ENCODE results near the gene GNPDA1. TPM values are rescaled to one million over a fixed set of nuclear protein-coding genes. Genes with fewer than 3 reads are reported as not detected.

The GNPDA1 gene
- total RNA-seq, 1 donor, result 56.5 TPM

GRCh38 chr5:141978389-141978788, 34.4 kb downstream of the GNPDA1 start:
- Histone ChIP-seq H3K27ac (ENCODE audit: low read depth, low read length) (no peak overlapping the region), H3K4me2 (ENCODE audit: insufficient read depth, low read length) (no peak overlapping the region), H3K4me1 (ENCODE audit: insufficient read depth, low read length) (peaks cover 14% of the 10 kb centered on the region), H3K79me2 (ENCODE audit: insufficient read depth, low read length) (peaks cover 34% of the 10 kb centered on the region), H3K27me3 (ENCODE audit: insufficient read depth, low read length) (no peaks in the 10 kb centered on the region), H2AFZ (ENCODE audit: low read length) (no peak overlapping the region), H3K4me3 (ENCODE audit: insufficient read depth, low read length) (no peak overlapping the region), H4K20me1 (ENCODE audit: insufficient read depth, low read length) (peaks cover 8% of the 10 kb centered on the region), H3K36me3 (ENCODE audit: insufficient read depth, low read length) (peaks cover 75% of the 10 kb centered on the region), H3K9me3 (ENCODE audit: low read depth, low read length) (no peaks in the 10 kb centered on the region)
- TF ChIP-seq CTCF (IDR thresholded peaks at IDR 0.05; ENCODE audit: extremely low read depth, low read depth, low read length), result no peak
- no peak for DNase-seq (ENCODE audit: insufficient read length, low spot score, missing footprints)

DNA sequence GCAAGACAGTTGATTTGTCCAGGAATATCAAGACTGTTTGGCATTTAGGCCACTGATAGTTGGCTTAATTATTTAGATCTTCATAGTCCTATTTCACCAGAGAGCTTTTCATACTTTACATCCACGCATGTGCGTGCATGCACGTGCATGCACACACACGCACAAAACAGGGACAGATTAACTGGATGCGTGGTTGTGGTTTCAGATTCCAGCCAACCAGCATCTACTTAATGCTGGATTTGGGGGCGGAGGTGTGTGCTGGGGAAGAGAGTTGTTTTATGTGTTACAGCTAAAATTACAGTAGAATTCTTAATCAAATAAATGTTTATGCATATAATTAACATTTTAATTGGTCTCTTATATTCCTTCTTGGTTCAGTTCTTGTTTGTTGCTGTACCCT, 36.7 kb downstream of the GNPDA1 start:
- Histone ChIP-seq H3K27me3 (ENCODE audit: insufficient read depth, low read length) (no peaks in the 10 kb centered on the region), H3K4me3 (ENCODE audit: insufficient read depth, low read length) (no peak overlapping the region), H3K27ac (ENCODE audit: low read depth, low read length) (no peak overlapping the region), H4K20me1 (ENCODE audit: insufficient read depth, low read length) (peaks cover 8% of the 10 kb centered on the region), H3K79me2 (ENCODE audit: insufficient read depth, low read length) (peaks cover 45% of the 10 kb centered on the region), H3K4me2 (ENCODE audit: insufficient read depth, low read length) (no peak overlapping the region), H3K4me1 (ENCODE audit: insufficient read depth, low read length) (peaks cover 15% of the 10 kb centered on the region), H2AFZ (ENCODE audit: low read length) (no peak overlapping the region), H3K36me3 (ENCODE audit: insufficient read depth, low read length) (peaks cover 65% of the 10 kb centered on the region), H3K9me3 (ENCODE audit: low read depth, low read length) (no peaks in the 10 kb centered on the region)
- TF ChIP-seq CTCF (IDR thresholded peaks at IDR 0.05; ENCODE audit: extremely low read depth, low read depth, low read length), result no peak
- DNase-seq (ENCODE audit: insufficient read length, low spot score, missing footprints), result no peak

DNA sequence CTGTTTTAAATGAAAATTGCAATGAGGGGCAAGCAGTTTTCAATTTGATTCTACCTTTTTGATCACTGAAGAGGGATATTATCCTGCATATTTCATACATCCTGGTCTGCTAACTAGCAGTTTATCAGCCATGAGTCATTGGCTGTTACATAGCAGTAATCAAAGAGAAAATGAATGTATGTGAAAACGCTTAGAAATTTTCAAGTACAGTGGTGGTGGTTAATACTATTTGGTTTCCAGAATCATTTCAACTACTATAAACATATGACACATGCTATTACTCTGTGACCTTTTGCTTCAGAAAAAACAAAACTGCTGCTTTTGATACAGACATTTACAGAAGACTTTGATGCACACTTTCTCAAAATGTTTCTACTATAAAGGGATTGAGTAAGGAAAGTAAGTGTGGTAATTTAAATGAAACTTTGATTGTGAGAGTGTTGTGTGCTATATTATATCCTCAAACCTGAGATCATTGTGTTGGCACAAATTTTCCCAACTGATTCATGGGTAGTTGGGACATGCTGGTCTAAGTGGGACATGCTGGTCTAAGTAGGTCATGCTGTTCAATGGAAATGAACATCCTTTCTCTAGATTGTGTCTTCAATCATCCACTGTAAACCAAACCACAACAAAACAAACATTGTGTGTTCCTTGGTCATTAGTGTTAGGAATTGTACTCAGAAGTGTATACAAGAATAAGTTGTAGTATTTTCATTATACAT, 38.8 kb downstream of the GNPDA1 start:
- no peak for TF ChIP-seq CTCF (IDR thresholded peaks at IDR 0.05; ENCODE audit: extremely low read depth, low read depth, low read length)
- Histone ChIP-seq H3K4me3 (ENCODE audit: insufficient read depth, low read length) (no peak overlapping the region), H3K27ac (ENCODE audit: low read depth, low read length) (peak overlapping the region; percentile 63), H4K20me1 (ENCODE audit: insufficient read depth, low read length) (peaks cover 10% of the 10 kb centered on the region), H3K4me1 (ENCODE audit: insufficient read depth, low read length) (peaks cover 28% of the 10 kb centered on the region), H2AFZ (ENCODE audit: low read length) (no peak overlapping the region), H3K27me3 (ENCODE audit: insufficient read depth, low read length) (no peaks in the 10 kb centered on the region), H3K4me2 (ENCODE audit: insufficient read depth, low read length) (peak overlapping the region; percentile 50), H3K79me2 (ENCODE audit: insufficient read depth, low read length) (peaks cover 64% of the 10 kb centered on the region), H3K9me3 (ENCODE audit: low read depth, low read length) (no peaks in the 10 kb centered on the region), H3K36me3 (ENCODE audit: insufficient read depth, low read length) (peaks cover 47% of the 10 kb centered on the region)
- peak; percentile 42 for DNase-seq (ENCODE audit: insufficient read length, low spot score, missing footprints)

GRCh38 chr5:141969783-141970771, 42.8 kb downstream of the GNPDA1 start:
- no peaks in the 10 kb centered on the region for H3K9me3 ChIP-seq (ENCODE audit: low read depth, low read length)
- DNase-seq (ENCODE audit: insufficient read length, low spot score, missing footprints), result no peak
- H3K36me3 ChIP-seq (ENCODE audit: insufficient read depth, low read length), result peaks cover 25% of the 10 kb centered on the region
- peak overlapping the region; percentile 92 for H3K4me2 ChIP-seq (ENCODE audit: insufficient read depth, low read length)
- peaks cover 10% of the 10 kb centered on the region for H4K20me1 ChIP-seq (ENCODE audit: insufficient read depth, low read length)
- peak overlapping the region; percentile 91 for H2AFZ ChIP-seq (ENCODE audit: low read length)
- H3K79me2 ChIP-seq (ENCODE audit: insufficient read depth, low read length), result peaks cover 41% of the 10 kb centered on the region
- TF ChIP-seq CTCF (IDR thresholded peaks at IDR 0.05; ENCODE audit: extremely low read depth, low read depth, low read length), result no peak
- H3K27me3 ChIP-seq (ENCODE audit: insufficient read depth, low read length), result no peaks in the 10 kb centered on the region
- peak overlapping the region; percentile 94 for H3K27ac ChIP-seq (ENCODE audit: low read depth, low read length)
- H3K4me3 ChIP-seq (ENCODE audit: insufficient read depth, low read length), result peak overlapping the region; percentile 83
- H3K4me1 ChIP-seq (ENCODE audit: insufficient read depth, low read length), result peaks cover 33% of the 10 kb centered on the region

Data from osteoblast (primary cell).